SHP77 (cell line): ENCODE results near the gene MYRFL.
"Not testable (repeated sequence)": the region's sequence is repeated elsewhere in the genome, so short reads cannot be mapped to it uniquely, and the experiment has no call there.

Experiments used
- DNase-seq, 2 experiments: peaks; one replicate each; lab custom pipeline; 2025; lab: John Stamatoyannopoulos, UW

MYRFL gene

DNA sequence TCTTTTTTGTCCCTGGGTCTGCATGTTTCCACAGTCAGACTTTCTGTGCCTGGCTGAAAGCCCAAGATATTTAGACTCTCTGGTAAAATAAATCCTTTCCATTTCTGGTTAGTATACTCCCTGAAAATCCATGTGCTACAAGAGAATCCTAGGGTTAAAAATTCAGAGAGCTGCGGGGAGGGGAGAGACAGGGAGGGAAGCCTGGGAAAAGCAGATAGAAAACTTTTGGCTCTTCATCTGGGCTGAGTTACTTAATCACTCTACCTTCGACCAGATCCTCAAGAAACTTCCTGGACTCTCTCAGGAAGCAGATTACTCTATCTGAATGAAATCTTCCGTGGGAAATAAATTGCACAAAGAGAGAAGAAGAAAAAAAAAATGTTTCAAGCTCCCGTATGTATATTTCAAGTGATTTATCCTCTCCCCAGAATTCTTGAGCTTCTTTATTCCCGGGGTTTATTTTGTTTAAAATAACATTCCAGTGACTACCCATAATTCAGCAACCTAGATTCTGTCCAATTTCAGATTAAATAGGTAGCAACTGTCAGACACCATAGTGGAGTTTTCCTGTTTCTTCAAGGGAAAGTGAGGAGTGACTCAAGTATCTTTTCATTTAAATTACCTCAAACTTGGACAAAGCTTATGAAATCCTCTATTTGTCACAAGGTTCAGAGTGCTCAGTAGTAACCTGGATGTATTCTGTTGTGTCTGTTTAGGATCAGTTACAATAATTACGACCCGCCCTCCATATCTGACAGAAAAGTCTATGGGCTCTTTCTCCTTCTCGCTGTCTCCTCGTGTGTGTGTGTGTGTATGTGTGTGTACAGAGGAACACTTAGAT, 163.7 kb downstream of the MYRFL start:
- DNase-seq: no peak

DNA sequence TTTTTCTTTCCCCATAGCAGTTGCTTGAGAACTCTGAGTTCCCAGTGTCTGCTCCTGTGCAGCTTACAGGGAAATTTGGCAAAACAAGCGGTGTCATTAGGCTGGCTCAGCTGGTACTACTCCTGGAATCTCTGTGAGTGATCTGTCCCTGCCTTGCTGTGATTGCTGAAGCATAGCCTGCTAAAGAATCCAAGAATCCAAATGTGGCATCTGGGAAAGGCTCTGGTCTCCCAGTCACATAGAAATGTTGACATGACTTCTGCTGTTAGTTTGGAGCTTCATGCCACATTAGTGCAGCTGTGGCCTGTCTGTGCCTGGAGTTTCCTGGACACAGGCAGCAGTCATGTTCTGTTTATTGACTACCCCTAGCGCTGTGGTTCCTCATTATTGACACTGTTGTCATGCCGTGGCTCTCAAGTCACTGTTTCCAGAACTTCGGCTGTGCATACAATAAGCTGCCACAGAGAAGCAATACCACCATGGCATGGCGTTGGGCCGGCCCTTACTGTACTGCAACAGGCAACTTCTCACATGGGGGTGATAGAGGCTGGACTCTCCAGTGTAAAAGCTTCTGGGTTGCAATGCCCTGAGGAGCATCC, 166.8 kb downstream of the MYRFL start:
- DNase-seq: no peak

DNA sequence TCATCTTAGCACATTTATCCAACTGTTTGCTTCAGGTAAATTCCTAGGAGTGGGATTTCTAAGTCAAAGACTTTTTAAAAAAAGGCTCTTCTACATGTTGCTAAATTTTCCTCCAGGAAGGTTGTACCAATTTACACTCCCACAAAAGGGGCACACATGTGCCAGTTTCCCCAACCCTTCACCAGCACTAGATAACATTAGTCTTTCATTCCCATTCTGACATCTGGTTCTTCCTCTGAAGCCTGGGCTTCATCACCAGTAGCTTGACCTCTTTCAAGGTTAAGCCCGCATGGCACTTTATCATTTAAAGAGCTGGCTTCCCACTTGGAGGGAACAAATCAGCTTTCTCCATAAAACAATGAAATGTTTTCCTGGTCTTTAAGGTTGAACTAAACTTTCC, 168.4 kb downstream of the MYRFL start:
- DNase-seq: no peak

DNA sequence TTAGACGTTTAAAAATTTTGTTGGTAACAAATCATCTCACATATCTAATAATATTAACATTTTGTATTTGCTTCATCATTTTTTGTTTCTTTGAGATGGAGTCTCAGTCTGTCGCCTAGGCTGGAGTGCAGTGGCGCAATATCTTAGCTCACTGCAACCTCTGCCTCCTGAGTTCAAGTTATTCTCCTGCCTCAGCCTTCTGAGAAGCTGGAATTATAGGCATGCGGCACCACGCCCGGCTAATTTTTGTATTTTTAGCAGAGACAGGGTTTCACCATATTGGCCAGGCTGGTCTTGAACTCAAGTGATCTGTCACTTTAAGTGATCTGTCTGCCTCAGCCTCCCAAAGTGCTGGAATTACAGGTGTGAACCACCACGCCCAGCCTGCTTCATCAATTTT, 169.1 kb downstream of the MYRFL start:
- DNase-seq: not testable (repeated sequence)

DNA sequence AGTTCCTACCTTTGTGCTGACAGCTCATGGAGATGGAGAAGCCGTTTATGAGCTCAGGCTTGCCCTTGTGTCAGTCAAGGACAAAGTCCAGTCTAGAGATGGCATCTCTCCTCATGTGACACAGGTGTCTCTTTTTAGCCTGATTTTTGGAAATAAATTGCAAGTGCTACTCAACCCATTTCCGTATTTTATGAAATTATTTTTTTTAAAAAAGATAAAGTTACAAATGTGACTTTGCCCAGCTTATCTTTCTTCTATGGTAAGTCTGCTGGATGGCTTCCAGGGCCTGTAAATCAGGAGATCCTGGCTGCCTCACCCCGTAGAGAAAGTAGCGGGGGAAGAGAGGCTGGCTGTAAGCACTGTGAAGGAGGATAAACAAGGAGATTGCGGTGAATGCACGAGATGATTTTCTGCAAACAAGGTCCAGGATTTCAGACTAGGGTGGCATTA, 169.7 kb downstream of the MYRFL start:
- no peak for DNase-seq

DNA sequence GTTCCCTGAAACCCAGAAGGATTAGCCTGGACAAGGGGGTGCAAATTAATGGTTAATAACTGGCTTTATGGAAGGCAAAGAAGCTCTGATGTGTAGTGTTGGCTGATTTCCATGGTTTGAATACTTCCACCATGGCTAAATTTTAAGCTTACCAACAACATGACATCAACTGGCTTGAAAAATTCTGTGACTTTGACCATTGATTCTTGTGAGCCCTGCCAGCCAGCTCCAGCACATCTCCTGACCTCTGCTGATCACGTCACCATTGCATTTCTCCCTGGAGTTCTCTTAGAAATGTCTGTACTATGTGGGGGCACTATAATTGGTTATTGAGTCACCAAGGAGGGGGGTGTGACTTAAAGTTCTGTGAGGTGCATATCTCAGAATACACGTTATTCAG, 171.2 kb downstream of the MYRFL start:
- DNase-seq: no peak

DNA sequence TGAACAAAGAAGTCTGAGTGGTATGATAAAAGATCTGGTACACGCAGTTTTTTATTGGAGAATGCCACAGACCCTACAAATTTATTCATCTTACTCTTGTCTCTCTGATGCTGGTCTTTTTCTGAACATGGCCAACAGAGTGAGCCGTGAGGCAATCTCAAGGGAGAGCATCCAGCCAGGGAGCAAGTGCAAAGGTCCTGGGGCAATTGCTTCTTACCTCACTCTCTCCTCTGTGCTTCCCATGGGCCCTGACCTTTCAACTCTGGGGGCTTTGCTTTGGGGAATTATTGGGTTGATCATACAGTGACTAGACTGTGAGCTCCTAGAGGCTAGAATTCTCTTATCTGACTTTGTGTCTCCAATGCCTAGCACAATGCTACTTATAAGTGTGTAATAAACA, 171.7 kb downstream of the MYRFL start:
- DNase-seq: no peak

DNA sequence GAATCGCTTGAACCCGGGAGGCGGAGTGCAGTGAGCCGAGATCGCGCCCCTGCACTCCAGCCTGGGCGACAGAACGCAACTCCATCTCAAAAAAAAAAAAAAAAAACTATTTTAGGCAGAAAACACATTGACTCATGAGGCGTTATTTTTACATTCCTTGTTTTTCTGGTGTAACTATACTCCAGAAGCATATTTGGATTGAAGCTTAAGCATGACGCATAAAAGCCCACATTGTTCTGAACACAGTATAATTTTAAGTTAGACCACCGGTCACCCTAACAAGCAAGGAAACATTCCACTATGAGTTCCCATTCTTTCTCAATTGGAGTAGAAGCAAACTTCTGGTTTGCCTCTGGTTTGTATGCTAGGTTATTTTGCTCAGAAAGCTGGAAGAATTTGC, 173.0 kb downstream of the MYRFL start:
- no peak for DNase-seq

DNA sequence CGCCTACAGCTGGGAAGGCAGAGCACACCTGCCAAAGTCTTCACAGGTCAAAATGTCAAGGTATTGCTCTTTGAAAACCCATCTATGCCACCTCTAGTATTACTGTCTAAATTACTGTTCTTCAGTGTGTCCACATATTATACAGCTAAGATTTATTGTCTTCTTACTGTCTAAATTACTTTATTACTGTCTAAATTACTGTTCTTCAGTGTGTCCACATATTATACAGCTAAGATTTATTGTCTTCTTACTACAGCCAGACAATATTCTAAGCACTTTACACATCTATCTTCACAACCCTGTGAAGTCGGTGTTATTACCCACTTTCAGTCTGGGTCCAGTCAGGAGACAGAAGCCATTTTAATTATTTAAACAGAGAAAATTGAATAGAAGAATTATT, 173.9 kb downstream of the MYRFL start:
- no peak for DNase-seq

DNA sequence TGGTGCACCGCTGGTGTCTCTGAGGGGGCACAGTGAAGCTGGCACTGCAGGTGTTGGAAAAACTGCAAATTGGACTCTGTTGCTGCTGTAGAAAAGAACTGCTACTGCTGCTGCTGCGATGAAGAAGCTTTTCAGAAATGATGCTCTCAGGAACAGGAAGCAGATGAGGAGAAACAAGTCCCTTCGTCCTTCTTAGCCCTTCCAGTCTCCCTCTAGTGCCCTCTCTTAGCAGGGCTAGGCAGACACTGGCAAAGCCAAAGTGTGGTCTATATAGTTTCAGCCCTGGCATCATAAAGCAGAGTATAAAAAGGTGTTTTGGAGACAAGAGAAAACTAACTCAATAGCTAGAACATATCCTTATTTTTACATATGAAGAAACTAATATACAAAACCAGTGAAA, 174.5 kb downstream of the MYRFL start:
- DNase-seq: no peak

DNA sequence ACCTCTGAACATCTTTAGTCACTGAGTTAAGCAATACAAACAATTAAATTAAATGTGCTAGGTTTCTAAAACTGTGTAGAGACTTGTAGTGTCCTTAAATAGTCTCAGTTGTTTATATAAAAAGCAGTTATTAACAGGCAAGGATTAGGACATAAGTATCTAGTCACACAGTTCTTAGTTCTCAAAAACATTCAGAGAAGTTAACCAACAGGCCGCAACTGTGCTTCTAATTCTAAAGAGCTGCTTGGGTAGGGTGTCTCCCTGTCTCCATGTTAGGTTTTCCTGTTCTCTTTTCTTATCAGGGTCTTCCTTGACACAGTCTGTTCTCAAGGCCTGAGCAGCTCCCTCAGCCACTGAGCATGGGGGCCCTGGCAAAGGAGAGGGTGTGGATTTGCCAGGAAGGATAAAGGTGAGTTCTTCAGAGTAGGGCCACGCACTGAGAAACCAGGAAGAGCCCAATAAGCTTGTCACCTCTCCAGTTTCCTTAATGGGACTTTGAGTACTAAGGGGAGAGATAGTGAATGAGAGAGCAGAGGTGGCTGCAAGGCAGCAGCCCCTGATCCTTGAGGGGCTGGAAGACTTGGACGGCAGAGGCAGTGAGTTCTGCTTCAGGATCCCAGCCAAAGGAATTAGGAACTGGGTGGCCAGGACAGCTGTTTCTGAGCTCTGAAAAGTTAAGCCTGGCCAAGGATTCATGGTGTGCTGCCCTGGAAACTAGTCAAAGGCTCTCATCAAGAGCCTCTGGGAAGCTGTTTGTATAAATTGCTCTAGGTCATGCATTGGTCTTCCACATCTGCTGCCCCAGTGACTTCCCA, 177.3 kb downstream of the MYRFL start:
- no peak for DNase-seq

DNA sequence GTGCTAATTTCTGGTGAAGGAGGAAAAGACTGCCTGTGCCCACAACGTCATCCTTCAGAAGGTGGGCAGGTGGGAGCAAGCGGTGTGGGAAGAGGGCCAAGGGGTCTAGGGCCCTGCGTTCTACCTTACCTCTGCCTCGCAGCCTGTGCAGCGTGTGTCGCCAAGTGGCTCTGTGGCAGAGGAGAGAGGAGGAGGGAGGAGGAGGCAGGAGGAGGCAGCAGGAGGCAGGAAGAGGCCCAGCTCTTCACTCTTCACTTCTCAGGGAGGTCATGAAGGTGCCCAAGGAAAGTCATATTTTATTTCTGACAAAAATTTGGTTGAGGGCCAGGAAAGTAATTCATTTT, 177.9 kb downstream of the MYRFL start:
- no peak for DNase-seq

DNA sequence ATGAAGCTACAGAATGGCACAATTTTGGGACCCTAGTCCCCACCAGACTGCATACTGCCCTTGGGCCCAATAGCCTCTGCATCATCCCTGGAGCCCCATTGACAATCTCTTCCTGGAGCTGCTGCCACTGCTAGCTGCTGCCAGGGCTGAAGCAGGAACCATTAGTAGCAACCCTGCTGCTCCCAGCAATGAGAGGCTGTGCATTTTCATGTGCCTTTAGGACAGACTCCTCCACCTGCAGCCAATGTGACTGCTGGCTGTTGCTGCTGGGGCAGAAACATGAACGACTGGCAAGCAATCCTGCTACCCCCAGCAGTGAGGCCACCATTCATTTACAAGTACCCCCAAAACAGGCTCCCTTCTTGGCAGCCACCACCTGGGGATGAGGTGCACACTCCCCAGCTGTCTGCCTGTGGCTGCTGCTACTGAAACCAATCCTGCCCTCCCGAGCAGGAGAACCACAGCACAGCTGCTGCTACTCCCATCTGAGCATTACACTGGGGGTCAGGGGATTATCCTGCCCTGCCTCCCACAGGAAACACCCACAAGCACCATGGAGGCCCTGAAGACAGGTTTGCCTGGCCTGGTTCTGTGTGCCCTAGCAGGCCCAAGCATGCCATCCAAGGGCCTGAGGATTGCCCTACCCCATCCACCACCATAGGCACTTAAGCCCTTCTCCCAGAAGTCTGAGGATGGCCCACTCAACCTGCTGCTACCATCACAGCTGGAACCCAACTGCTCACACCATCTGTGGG, 181.0 kb downstream of the MYRFL start:
- no peak for DNase-seq

DNA sequence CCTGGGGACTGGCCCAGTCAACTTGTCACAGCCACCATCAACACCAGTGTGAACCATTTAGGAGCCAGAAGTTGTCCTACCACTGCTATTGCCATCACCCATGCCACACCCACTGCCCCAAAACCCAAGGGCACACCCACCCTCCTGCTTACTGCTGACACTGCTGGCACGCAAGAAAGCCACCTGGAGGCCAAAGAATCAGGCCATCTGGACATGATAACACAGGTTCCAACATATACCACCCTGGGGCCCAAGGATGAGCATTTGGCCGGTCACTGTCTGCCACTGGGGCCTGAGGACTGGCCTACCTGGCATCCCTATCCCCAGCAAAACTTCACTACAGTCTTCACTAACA, 181.6 kb downstream of the MYRFL start:
- DNase-seq: no peak

DNA sequence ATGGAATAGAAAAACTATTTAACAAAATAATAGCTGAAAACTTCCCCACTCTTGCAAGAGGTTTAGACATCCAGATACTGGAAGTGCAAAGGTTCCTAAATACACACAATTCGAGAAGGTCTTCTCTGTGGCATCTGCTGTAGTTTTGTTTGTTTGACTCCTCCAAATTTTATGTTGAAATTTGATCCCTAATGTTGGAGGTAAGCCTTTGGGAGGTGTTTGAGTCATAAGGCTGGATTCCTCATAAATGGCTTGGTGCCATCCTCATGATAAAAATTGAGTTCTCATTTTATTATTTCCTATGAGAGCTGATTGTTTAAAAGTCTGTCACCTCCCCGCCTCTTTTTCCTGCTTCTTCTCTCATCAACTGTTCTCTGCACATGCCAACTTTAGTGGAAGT, 182.7 kb downstream of the MYRFL start:
- DNase-seq: no peak
